Activated naive CD8-positive, alpha-beta T cell (primary cell): Measurements from ENCODE around the gene CCDC88C.

ENCODE experiments used
- H3K27ac Mint-ChIP-seq: one replicate; pipeline ENCODE4 v1.8.0; 2021; ENCODE audit warnings: mixed read lengths
- H3K27me3 Mint-ChIP-seq: one replicate; pipeline ENCODE4 v1.8.0; 2021; ENCODE audit warnings: mixed read lengths
- H3K36me3 Mint-ChIP-seq: one replicate; pipeline ENCODE4 v1.8.0; 2021; ENCODE audit warnings: mixed read lengths
- H3K4me1 Mint-ChIP-seq: one replicate; pipeline ENCODE4 v1.8.0; 2021; ENCODE audit warnings: low read depth, mixed read lengths
- H3K4me3 Mint-ChIP-seq: one replicate; pipeline ENCODE4 v1.8.0; 2021; ENCODE audit warnings: mild to moderate bottlenecking, mixed read lengths
- H3K9me3 Mint-ChIP-seq: one replicate; pipeline ENCODE4 v1.8.0; 2021; ENCODE audit warnings: low read depth, mixed read lengths

Gene CCDC88C

DNA sequence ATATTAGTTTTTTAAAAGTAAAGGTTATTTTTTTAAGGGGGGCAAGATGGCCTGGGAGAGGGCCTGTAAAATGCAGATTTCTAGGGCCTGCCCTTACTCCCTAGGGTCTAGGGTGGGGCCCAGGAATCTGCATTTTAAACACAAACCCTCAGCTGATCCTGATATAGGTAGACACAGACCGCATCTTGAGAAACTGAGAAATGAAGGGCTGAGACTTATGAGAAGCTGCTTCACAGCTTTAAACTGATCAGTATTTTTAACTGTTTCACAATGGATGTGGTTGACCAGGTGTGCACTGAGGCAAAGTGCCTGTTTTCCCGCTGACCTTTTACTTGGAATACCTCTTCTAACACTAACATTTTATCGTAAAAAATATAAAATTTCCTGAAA lies 84.0 kb downstream of the CCDC88C start:
- Mint-ChIP-seq H3K27me3 (no peaks in the 10 kb centered on the region), H3K27ac (peak overlapping the region; percentile 86), H3K36me3 (peaks cover 3% of the 10 kb centered on the region)

DNA sequence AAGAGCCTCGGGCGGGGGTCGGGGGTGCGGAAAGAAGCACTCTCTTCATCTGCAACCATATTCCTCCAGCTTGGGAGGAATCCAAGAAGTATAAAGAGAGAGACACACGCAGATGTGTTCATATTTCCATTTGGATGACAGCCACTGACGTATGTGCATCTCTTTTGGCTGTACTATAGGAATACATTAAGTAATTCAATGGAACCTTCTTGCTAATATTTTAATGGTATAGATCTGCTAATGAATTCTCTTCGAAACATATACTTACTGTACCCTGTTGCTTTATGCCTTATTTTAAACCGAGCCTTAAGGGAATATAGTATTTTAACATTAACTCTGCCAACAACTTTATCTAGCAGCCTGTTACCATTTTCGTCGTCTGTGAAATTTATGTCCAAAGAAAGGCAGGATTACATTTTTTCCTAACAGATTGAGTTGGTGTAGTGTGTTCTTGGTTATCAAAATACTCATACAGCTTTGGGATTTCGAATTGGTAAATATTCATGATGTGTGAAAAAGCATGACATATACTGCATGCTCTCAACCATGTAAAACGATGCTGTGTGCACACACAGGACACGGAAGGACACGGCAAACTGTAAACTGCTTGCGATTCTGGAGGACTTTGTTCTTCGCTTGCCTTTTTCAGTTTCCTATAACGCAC lies 84.5 kb downstream of the CCDC88C start:
- Mint-ChIP-seq H3K27ac (peak overlapping the region; percentile 86), H3K36me3 (peaks cover 3% of the 10 kb centered on the region), H3K27me3 (no peaks in the 10 kb centered on the region), H3K9me3 (no peaks in the 10 kb centered on the region), H3K4me1 (peaks cover 66% of the 10 kb centered on the region), H3K4me3 (no peak overlapping the region)

More for the DNA sequence above, 84.0 kb downstream of the CCDC88C start:
- Mint-ChIP-seq H3K4me3 (no peak overlapping the region), H3K9me3 (no peaks in the 10 kb centered on the region), H3K4me1 (peaks cover 61% of the 10 kb centered on the region)

DNA sequence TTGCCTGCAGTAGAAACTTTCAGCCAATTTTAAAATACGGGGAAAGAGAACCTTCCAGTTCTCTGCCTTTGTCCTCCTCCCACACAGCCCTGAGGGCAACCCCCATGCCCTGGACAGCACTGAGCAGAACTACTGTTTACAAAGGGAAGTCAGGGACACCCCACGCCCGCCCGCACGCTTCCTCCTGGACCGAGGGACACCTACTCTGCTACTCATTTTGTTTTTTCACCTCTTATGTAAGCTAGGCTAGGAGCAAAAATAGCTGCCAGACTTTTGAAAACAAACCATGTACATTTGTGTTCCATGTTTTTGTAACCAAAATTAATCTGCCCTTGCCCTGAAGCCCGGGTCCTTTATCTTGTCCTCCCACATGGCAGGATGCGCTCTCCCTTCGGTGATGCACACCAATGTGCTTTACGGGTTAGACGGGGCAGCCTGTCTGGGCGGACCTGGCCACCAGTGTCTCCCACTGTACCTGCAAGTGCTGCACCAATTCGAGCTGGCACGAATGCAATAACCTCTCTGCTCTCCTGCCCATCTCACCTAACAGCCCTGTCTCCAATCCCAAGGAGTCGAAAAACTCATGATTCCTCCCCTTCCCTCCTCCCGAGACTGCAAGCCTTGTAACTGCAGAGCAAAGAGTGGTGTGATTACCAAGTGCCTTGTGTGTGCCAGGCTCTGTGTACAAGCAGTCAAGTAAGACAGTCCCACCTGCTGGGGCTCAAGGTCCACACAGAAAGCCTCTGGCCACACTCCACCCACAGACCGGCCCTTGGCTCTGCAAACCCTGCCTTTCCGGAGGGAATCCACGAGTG lies 85.2 kb downstream of the CCDC88C start:
- H3K9me3 Mint-ChIP-seq: no peaks in the 10 kb centered on the region
- H3K27me3 Mint-ChIP-seq: no peaks in the 10 kb centered on the region
- H3K4me3 Mint-ChIP-seq: peak overlapping the region; percentile 24
- peak overlapping the region; percentile 86 for H3K27ac Mint-ChIP-seq
- H3K36me3 Mint-ChIP-seq: peaks cover 3% of the 10 kb centered on the region
- H3K4me1 Mint-ChIP-seq: peaks cover 74% of the 10 kb centered on the region

DNA sequence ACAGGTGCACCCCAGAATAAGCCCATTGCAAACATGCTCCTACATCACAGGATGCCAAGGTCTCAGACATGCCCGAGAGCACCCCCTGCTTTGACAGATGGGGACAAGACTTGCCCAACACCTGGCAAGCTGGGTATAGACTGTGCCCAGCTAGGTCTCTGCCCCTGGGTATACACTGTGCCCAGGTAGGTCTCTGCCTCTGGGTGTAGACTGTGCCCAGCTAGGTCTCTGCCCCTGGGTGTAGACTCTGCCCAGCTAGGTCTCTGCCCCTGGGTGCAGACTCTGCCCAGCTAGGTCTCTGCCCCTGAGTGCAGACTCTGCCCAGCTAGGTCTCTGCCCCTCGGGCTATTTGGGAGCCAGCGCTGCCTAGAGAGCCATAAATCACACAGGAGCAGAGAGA lies 85.9 kb downstream of the CCDC88C start:
- H3K36me3 Mint-ChIP-seq: peaks cover 3% of the 10 kb centered on the region

DNA sequence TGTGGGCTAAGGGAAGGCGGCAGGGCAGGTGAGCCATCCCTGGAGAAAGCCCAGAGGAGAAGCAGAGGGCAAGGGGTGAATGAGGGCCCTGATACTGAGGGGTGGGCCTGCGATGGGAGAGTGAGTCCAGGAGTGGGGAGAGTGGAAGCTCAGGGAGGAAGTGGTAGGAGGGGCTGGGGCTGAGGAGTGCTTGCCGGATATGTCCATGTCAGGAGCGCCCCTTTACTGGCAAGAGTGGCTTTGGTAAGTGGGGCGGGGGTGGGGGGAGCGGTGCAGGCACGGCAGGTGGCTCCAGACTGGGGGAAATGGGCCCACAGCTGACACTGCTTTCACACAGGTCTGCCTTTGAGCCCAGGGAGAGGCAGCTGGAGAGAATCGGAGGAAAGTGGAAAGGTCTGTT lies 86.8 kb downstream of the CCDC88C start:
- peak overlapping the region; percentile 93 for H3K27ac Mint-ChIP-seq
- H3K27me3 Mint-ChIP-seq: no peaks in the 10 kb centered on the region
- H3K4me3 Mint-ChIP-seq: peak overlapping the region; percentile 57
- peaks cover 3% of the 10 kb centered on the region for H3K36me3 Mint-ChIP-seq
- H3K9me3 Mint-ChIP-seq: no peaks in the 10 kb centered on the region
- H3K4me1 Mint-ChIP-seq: peaks cover 89% of the 10 kb centered on the region

More for the DNA sequence above, 85.9 kb downstream of the CCDC88C start:
- Mint-ChIP-seq H3K4me1 (peaks cover 80% of the 10 kb centered on the region), H3K27me3 (no peaks in the 10 kb centered on the region), H3K4me3 (no peak overlapping the region), H3K27ac (peak overlapping the region; percentile 93), H3K9me3 (no peaks in the 10 kb centered on the region)

DNA sequence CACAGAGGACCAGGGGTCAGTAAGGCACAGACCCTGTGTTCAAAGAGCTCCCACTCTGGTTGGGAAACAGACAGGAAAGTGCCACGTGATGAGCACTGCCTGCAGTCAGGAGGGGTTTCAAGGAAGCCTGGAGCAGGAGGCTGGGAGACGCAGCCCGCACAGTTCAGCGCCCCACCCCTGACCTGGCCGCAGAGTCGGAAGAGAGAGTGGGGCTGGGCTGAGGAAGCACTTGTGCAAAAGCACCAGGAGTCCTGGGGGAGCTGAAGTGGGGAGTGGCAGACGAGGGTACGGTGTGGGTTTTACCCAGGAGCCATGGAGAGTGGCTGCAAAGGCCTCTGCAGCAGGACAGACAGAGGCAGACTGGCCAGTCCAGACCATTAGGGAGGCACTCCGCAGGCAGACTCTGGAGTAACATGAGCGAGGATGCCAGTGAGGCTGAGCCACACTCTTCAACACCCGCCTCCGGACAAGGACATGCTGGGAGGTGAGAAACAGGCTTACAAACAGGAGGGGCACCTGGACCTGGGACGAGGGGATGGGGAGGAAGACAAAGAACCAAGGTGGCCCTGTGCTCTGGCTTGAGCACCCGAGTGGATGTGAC lies 87.4 kb downstream of the CCDC88C start:
- no peaks in the 10 kb centered on the region for H3K27me3 Mint-ChIP-seq

DNA sequence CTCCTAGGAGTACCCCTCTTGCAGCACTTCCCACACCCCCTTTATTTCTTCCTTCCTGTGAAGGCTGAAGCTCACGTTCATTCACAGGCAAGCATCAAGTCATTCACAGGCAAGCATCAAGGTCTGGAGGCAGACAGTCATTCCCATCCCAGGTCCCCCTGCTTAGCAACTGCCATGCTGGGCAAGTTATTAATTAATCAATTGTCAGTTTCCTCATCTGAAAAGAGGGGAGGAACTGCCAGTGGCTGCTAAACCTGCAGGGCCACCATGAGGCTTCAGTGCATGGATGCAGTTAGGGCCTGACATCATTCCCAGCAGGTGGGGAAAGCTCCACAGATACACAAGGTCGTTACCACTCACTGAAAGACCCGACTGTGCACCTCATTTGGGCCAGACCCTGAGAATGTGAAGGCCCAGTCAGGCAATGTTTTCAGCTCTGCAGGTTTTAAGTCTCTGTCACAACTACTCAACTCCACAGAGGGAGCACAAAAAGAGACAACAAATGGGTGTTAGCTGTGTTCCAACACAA lies 88.1 kb downstream of the CCDC88C start:
- peaks cover 98% of the 10 kb centered on the region for H3K4me1 Mint-ChIP-seq
- H3K4me3 Mint-ChIP-seq: peak overlapping the region; percentile 45
- no peaks in the 10 kb centered on the region for H3K27me3 Mint-ChIP-seq
- peak overlapping the region; percentile 93 for H3K27ac Mint-ChIP-seq
- H3K36me3 Mint-ChIP-seq: peaks cover 3% of the 10 kb centered on the region
- no peaks in the 10 kb centered on the region for H3K9me3 Mint-ChIP-seq

More for the DNA sequence above, 87.4 kb downstream of the CCDC88C start:
- Mint-ChIP-seq H3K27ac (peak overlapping the region; percentile 93), H3K9me3 (no peaks in the 10 kb centered on the region), H3K4me1 (peaks cover 91% of the 10 kb centered on the region), H3K36me3 (peaks cover 3% of the 10 kb centered on the region), H3K4me3 (peak overlapping the region; percentile 45)

DNA sequence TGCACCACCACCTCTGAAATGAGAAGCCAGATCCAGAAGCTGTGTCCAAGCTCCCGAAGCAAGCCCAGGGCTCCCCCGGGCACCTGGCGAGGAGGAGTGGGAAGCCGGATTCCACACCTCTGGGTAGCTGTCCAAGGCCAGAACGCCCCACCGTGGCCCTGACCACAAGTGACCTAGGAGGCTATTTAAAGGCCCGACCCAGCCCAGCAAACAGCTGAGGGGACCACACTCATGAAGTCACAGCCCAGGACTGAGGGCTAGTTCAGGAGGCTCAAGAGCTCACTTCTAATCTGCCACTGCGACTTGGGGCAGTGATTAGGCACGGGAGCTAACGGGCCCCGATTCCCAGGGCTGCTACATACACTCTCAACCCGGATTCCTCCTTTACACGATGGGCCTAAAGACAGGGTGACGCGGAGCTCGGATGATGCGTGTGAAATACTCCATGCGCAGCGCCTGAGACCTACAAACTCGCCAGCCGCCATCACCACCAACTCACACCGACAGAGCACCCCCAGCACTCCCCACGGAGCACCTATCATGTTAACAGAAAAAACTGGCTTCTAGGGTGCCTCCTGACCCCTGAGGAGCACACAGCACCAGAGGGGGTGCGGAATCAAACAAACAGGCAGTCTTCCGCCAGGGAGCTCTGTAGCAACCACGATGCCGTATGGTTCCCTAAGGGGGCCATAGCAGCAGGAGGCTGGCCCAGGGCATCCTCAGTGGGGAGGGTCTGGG lies 89.1 kb downstream of the CCDC88C start:
- Mint-ChIP-seq H3K27ac (peak overlapping the region; percentile 99), H3K4me1 (peaks cover 100% of the 10 kb centered on the region), H3K9me3 (no peaks in the 10 kb centered on the region), H3K4me3 (no peak overlapping the region), H3K36me3 (peaks cover 4% of the 10 kb centered on the region), H3K27me3 (no peaks in the 10 kb centered on the region)

DNA sequence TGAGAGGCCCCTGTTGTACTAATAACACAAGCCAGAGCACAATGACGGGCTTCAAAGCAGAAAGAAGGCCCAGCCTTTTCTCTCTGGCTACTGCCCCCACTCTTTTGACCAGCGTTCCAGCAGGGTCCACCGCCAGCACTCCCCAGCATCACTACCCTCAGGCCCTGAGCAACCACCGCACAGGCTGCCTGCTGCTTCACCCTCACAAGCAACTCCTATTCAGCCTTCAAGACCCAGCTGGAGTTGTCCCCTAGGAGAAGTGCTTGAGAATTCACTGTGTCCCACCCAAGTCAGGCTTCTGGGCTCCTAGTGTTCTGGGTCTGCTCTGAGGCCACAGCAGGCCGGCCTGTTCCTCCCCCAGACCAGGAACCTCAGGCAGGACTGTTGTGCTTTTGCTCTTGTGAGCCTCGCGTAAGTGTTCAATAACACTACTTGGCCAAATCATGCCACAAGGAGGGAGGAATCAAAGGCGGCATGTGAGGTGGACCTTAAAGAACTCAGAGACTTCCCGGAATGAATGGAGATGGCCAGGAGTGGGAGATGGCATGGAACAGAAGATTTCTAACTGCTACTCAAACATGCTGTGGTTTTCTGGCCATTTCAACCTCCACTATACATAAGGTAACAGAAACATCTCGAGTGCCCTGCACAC lies 89.8 kb downstream of the CCDC88C start:
- Mint-ChIP-seq H3K36me3 (peaks cover 2% of the 10 kb centered on the region), H3K27ac (peak overlapping the region; percentile 99)

DNA sequence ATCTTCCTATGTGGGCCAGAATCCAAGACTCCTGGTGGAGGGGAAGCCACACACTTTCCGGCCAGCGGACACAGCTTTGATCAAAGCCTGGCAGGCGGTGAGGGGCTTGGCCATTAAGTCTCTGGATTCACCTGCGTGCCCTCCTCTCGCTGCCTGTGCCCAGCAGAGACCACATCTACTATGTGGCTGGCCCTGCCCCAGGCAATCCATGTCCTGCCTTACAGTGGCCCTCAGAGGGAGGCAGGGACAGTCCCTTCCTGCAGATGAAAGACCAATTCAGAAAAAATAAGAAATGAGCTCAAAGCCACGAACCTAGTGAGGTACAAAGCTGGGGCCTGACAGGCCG lies 90.4 kb downstream of the CCDC88C start:
- Mint-ChIP-seq H3K4me1 (peaks cover 98% of the 10 kb centered on the region), H3K27me3 (no peaks in the 10 kb centered on the region), H3K4me3 (peak overlapping the region; percentile 20), H3K36me3 (peaks cover 2% of the 10 kb centered on the region), H3K9me3 (no peaks in the 10 kb centered on the region), H3K27ac (peak overlapping the region; percentile 99)

More for the DNA sequence above, 89.8 kb downstream of the CCDC88C start:
- Mint-ChIP-seq H3K9me3 (no peaks in the 10 kb centered on the region), H3K4me3 (peak overlapping the region; percentile 20), H3K4me1 (peaks cover 100% of the 10 kb centered on the region), H3K27me3 (no peaks in the 10 kb centered on the region)

DNA sequence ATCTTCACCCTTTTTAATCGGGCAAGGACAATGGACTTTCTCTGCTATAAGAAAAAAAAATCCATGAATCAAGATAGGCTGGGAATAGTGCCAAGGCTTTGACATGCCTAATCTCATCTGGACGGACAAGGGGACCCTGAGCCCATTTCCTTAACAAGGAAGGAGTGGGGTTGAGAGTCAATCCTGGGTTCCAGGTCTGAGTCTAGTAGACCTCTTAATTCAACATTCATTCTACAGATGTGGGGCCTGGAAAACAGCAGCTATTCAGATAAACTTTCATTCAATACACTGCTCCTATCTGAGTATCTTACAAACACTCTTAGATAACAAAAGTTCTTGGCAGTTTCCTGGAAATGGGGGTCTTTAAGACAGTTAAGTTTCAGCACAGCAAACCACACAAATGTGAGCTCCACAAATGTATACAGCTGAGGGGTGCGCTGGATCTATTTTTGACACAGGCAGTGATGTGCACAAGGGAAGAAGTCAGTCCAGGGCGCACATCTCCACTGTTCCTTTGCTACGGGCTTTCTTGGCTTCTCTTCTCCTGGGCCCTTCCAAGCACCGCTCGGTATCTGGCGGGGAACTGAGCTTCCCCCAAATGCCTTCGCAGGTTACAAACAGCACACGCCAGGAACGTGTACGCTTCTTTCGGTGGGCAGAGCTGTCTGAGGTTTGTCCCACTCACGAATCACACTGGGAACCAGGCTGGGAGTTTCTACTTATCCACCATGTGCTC lies 90.9 kb downstream of the CCDC88C start:
- Mint-ChIP-seq H3K9me3 (no peaks in the 10 kb centered on the region), H3K27me3 (no peaks in the 10 kb centered on the region), H3K4me1 (peaks cover 97% of the 10 kb centered on the region), H3K36me3 (peaks cover 2% of the 10 kb centered on the region), H3K27ac (peak overlapping the region; percentile 99), H3K4me3 (peak overlapping the region; percentile 46)

DNA sequence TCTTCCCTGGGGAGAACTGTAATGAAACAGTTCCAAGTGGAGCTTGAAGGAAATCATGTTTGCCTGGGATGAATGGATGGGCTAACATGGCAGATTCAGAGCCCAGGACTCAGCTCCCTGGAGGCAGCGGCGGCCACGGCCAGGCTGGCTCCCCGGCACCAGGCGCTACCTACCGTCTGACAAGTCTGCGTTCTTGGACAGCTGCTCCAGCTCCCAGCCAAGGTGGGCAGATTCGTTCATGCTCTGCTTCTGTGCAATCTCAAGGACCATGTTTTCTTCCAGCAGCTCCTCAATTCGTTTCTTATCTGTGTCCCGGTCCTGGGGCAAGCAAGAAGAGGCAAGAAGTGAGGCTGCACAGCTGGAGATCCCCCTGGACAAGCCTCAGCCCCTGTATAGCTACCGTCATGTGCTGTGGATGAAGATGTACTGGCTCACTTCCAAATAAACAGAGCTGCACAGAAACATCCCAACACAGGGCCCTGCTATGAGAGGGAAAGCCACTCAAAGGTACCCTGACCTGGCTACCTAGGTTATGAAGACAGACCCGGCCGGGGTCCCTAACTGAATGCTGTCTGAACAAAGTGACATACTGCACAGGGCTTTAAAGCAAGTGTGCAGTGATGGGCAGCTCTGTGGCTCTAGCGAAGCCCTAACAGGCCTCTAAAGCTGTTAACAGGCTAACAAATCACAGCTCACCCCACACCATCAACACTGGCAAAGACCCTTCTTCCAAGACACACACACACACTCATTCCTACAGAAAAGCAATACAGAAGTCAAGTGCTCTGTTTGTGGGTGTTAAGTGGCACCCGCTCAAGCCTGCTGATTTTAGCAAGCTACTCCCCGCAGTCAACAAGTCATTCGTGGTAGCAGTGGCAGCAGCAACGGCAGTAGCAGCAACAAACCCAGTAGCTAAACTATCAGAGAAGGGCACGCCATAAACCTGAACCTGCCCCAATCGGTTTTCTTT lies 92.7 kb downstream of the CCDC88C start:
- Mint-ChIP-seq H3K27me3 (no peaks in the 10 kb centered on the region), H3K9me3 (no peaks in the 10 kb centered on the region), H3K27ac (peak overlapping the region; percentile 99), H3K4me1 (peaks cover 89% of the 10 kb centered on the region), H3K36me3 (peaks cover 2% of the 10 kb centered on the region), H3K4me3 (peak overlapping the region; percentile 91)
